Measurements from ENCODE around the gene PLEKHM2.

GRCh38 chr1:15753776-15754175, 69.7 kb downstream of the PLEKHM2 start:
- TF ChIP-seq SAP30 (IDR thresholded peaks at IDR 0.05; ENCODE audit: insufficient read depth, insufficient replicate concordance, low read length): no peak
- TF ChIP-seq POLR2AphosphoS5 (IDR thresholded peaks at IDR 0.05; ENCODE audit: low read depth, low read length): no peak
- no peak for TF ChIP-seq CTCF (IDR thresholded peaks at IDR 0.05; ENCODE audit: control extremely low read depth in 1 of 3, insufficient read depth in 1 of 3, low read depth in 1 of 3, low read length in 3 of 3)
- TF ChIP-seq YY1 (IDR thresholded peaks at IDR 0.05; ENCODE audit: low read depth, low read length): no peak
- no peak for TF ChIP-seq SP2 (IDR thresholded peaks at IDR 0.05; ENCODE audit: low read length)
- no peak for TF ChIP-seq POLR2A (IDR thresholded peaks at IDR 0.05; ENCODE audit: control extremely low read depth in 1 of 2, low read depth in 2 of 2, low read length in 2 of 2)
- no peak for TF ChIP-seq EZH2 (IDR thresholded peaks at IDR 0.05; ENCODE audit: low read depth, low read length, severe bottlenecking)
- no peak for TF ChIP-seq ATF3 (IDR thresholded peaks at IDR 0.05; ENCODE audit: insufficient read depth, low read depth, low read length)
- TF ChIP-seq SUZ12 (IDR thresholded peaks at IDR 0.05; ENCODE audit: low read length): no peak
- no peak for TF ChIP-seq RAD21 (IDR thresholded peaks at IDR 0.05 in 1 of 2, conservative IDR thresholded peaks at IDR 0.05 in 1 of 2; ENCODE audit: low read depth in 2 of 2, low read length in 2 of 2)
- TF ChIP-seq EP300 (IDR thresholded peaks at IDR 0.05; ENCODE audit: borderline replicate concordance in 1 of 2, low read depth in 2 of 2, low read length in 2 of 2): no peak

Measured in H1 (cell line).